ENCODE results near the gene FILIP1L. TPM values are rescaled to one million over a fixed set of nuclear protein-coding genes. Genes with fewer than 3 reads are reported as not detected.

The FILIP1L gene
- total RNA-seq, 1 donor from 2014 or later, result 19.4 TPM

- Mint-ChIP-seq H3K27ac (no peak overlapping the region), H3K36me3 (ENCODE audit: insufficient read depth) (no peaks in the 10 kb centered on the region), H3K4me1 (ENCODE audit: low read depth) (peaks cover 16% of the 10 kb centered on the region), H3K27me3 (no peaks in the 10 kb centered on the region), H3K9me3 (ENCODE audit: low read depth) (no peaks in the 10 kb centered on the region), H3K4me3 (ENCODE audit: low read depth) (no peak overlapping the region)
- no peak for TF ChIP-seq CTCF (IDR thresholded peaks at IDR 0.05; ENCODE audit: unreplicated experiment)
- no peak for DNase-seq (ENCODE audit: low spot score, unreplicated experiment)
These were observed 289.2 kb downstream of the FILIP1L start for GRCh38 chr3:99825004-99825640.

- Mint-ChIP-seq H3K9me3 (ENCODE audit: low read depth) (no peaks in the 10 kb centered on the region), H3K36me3 (ENCODE audit: insufficient read depth) (no peaks in the 10 kb centered on the region), H3K4me1 (ENCODE audit: low read depth) (peaks cover 11% of the 10 kb centered on the region), H3K27ac (no peak overlapping the region), H3K4me3 (ENCODE audit: low read depth) (no peak overlapping the region), H3K27me3 (no peaks in the 10 kb centered on the region)
- no peak for DNase-seq (ENCODE audit: low spot score, unreplicated experiment)
- TF ChIP-seq CTCF (IDR thresholded peaks at IDR 0.05; ENCODE audit: unreplicated experiment), result no peak
These were observed 290.3 kb downstream of the FILIP1L start for GRCh38 chr3:99823723-99824711.

GRCh38 chr3:99818818-99819217, 295.5 kb downstream of the FILIP1L start:
- no peaks in the 10 kb centered on the region for H3K9me3 Mint-ChIP-seq (ENCODE audit: low read depth)
- no peaks in the 10 kb centered on the region for H3K36me3 Mint-ChIP-seq (ENCODE audit: insufficient read depth)
- peaks cover 18% of the 10 kb centered on the region for H3K4me1 Mint-ChIP-seq (ENCODE audit: low read depth)
- H3K27ac Mint-ChIP-seq, result no peak overlapping the region
- no peak for DNase-seq (ENCODE audit: low spot score, unreplicated experiment)
- no peak for TF ChIP-seq CTCF (IDR thresholded peaks at IDR 0.05; ENCODE audit: unreplicated experiment)
- H3K4me3 Mint-ChIP-seq (ENCODE audit: low read depth), result peak overlapping the region; percentile 90
- no peaks in the 10 kb centered on the region for H3K27me3 Mint-ChIP-seq

- H3K36me3 Mint-ChIP-seq (ENCODE audit: insufficient read depth), result no peaks in the 10 kb centered on the region
- peak within 1 kb of the TSS; percentile 90 for H3K4me3 Mint-ChIP-seq (ENCODE audit: low read depth)
- H3K9me3 Mint-ChIP-seq (ENCODE audit: low read depth), result no peaks in the 10 kb centered on the region
- peak; percentile 87 for DNase-seq (ENCODE audit: low spot score, unreplicated experiment)
- peak within 1 kb of the TSS; percentile 100 for H3K27ac Mint-ChIP-seq
- peaks cover 13% of the 10 kb centered on the region for H3K4me1 Mint-ChIP-seq (ENCODE audit: low read depth)
- TF ChIP-seq CTCF (IDR thresholded peaks at IDR 0.05; ENCODE audit: unreplicated experiment), result peak; percentile 30
- no peaks in the 10 kb centered on the region for H3K27me3 Mint-ChIP-seq
These were observed 296.7 kb downstream of the FILIP1L start, which contains the start of gene CMSS1 for GRCh38 chr3:99817437-99818240. CMSS1 (plus strand) TSS chr3:99817862.

GRCh38 chr3:99817047-99817436, 297.3 kb downstream of the FILIP1L start:
- Mint-ChIP-seq H3K4me1 (ENCODE audit: low read depth) (peaks cover 13% of the 10 kb centered on the region), H3K27me3 (peaks cover 5% of the 10 kb centered on the region), H3K36me3 (ENCODE audit: insufficient read depth) (no peaks in the 10 kb centered on the region), H3K27ac (peak overlapping the region; percentile 100), H3K4me3 (ENCODE audit: low read depth) (peak overlapping the region; percentile 90), H3K9me3 (ENCODE audit: low read depth) (no peaks in the 10 kb centered on the region)
- TF ChIP-seq CTCF (IDR thresholded peaks at IDR 0.05; ENCODE audit: unreplicated experiment), result no peak
- no peak for DNase-seq (ENCODE audit: low spot score, unreplicated experiment)

Data from progenitor cell of endocrine pancreas (in vitro differentiated cells).